Smooth muscle cell (in vitro differentiated cells): ENCODE results near the gene STOML1. TPM values are rescaled to one million over a fixed set of nuclear protein-coding genes. Genes with fewer than 3 reads are reported as not detected.

Experiments used
- DNase-seq: peaks from one replicate; lab custom pipeline; 2025; ENCODE audit not compliant: unreplicated experiment; lab: John Stamatoyannopoulos, UW
- H2AFZ ChIP-seq: fragments of 200-600 bp; sonication (generic); 2 replicates; pipeline ENCODE4 v1.6.0; 2016; ENCODE audit warnings: antibody characterized with exemption, low read depth, mild to moderate bottlenecking
- H3F3A ChIP-seq: fragments of 200-600 bp; sonication (generic); 2 replicates; pipeline ENCODE4 v1.6.0; 2017; ENCODE audit warnings: antibody characterized with exemption, low read depth
- H3K27ac ChIP-seq: fragments of 200-600 bp; sonication (generic); 2 replicates; pipeline ENCODE4 v1.5.1; 2016; ENCODE audit warnings: low read depth, mild to moderate bottlenecking
- H3K27me3 ChIP-seq: fragments of 200-600 bp; sonication (generic); 2 replicates; pipeline ENCODE4 v1.6.1; 2016; ENCODE audit warnings: low read depth, mild to moderate bottlenecking
- H3K36me3 ChIP-seq: fragments of 200-600 bp; sonication (generic); 2 replicates; pipeline ENCODE4 v1.5.1; 2016; ENCODE audit warnings: low read depth
- H3K4me1 ChIP-seq: fragments of 200-600 bp; sonication (generic); 2 replicates; pipeline ENCODE4 v1.5.1; 2016; ENCODE audit warnings: low read depth
- H3K4me2 ChIP-seq: fragments of 200-600 bp; sonication (generic); 2 replicates; pipeline ENCODE4 v1.6.0; 2016; ENCODE audit warnings: mild to moderate bottlenecking
- H3K4me3 ChIP-seq: fragments of 200-600 bp; sonication (generic); 2 replicates; pipeline ENCODE4 v1.5.1; 2016; ENCODE audit warnings: mild to moderate bottlenecking
- H3K79me2 ChIP-seq: fragments of 200-600 bp; sonication (generic); 2 replicates; pipeline ENCODE4 v1.6.0; 2016; ENCODE audit warnings: low read depth, mild to moderate bottlenecking
- H3K9ac ChIP-seq: fragments of 200-600 bp; sonication (generic); 2 replicates; pipeline ENCODE4 v1.6.0; 2016; ENCODE audit warnings: low read depth
- H3K9me3 ChIP-seq: fragments of 200-600 bp; sonication (generic); replicated peaks from 2 replicates; pipeline ENCODE4 v1.5.1; 2016; ENCODE audit warnings: low read depth
- H4K20me1 ChIP-seq: fragments of 200-600 bp; sonication (generic); 2 replicates; pipeline ENCODE4 v1.6.0; 2016; ENCODE audit warnings: low read depth
- WGBS: methylation state at CpG from one replicate; pipeline ENCODE4 v1.1.7; 2016; ENCODE audit warnings: low lambda C conversion rate; 5-methylcytosine and 5-hydroxymethylcytosine counted together
- polyA plus RNA-seq: library from polyadenylated mRNA; unstranded; fragments of >200 nt; fragmentation: Nextera tagmentation; extraction: Ambion mirVana; gene quantifications from 2 replicates; pipeline ENCODE4 v1.2.1, GENCODE V29; 2016
- total RNA-seq: library from RNA; depleted of rRNA; stranded (reverse); fragments of >200 nt; gene quantifications from 2 replicates; pipeline ENCODE4 v1.2.3, GENCODE V29; 2014
- TF ChIP-seq, protein P1 (sequence below): fragments of 200-600 bp; sonication (generic); IDR thresholded peaks from 2 replicates; pipeline ENCODE4 v1.5.1; 2017; ENCODE audit warnings: borderline replicate concordance, mild to moderate bottlenecking, antibody characterized with exemption; ENCODE audit not compliant: insufficient read depth, poor library complexity, severe bottlenecking

Gene STOML1
- total and polyA plus RNA-seq, 2 experiments from 2014 or later, result 12.4 to 27.5 TPM

- H3K9me3 ChIP-seq, result no peaks in the 10 kb centered on the region
- DNase-seq, result no peak
- H3K79me2 ChIP-seq, result peaks cover 5% of the 10 kb centered on the region
- no peaks in the 10 kb centered on the region for H4K20me1 ChIP-seq
- H3K27ac ChIP-seq, result peak overlapping the region; percentile 89
- peak overlapping the region; percentile 66 for H3K4me2 ChIP-seq
- H3K27me3 ChIP-seq, result no peaks in the 10 kb centered on the region
- TF ChIP-seq, protein P1, sequence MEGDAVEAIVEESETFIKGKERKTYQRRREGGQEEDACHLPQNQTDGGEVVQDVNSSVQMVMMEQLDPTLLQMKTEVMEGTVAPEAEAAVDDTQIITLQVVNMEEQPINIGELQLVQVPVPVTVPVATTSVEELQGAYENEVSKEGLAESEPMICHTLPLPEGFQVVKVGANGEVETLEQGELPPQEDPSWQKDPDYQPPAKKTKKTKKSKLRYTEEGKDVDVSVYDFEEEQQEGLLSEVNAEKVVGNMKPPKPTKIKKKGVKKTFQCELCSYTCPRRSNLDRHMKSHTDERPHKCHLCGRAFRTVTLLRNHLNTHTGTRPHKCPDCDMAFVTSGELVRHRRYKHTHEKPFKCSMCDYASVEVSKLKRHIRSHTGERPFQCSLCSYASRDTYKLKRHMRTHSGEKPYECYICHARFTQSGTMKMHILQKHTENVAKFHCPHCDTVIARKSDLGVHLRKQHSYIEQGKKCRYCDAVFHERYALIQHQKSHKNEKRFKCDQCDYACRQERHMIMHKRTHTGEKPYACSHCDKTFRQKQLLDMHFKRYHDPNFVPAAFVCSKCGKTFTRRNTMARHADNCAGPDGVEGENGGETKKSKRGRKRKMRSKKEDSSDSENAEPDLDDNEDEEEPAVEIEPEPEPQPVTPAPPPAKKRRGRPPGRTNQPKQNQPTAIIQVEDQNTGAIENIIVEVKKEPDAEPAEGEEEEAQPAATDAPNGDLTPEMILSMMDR, result no peak
- H3K9ac ChIP-seq, result peak overlapping the region; percentile 20
- H3K36me3 ChIP-seq, result no peaks in the 10 kb centered on the region
- no peak overlapping the region for H2AFZ ChIP-seq
- peaks cover 8% of the 10 kb centered on the region for H3F3A ChIP-seq
- no peak overlapping the region for H3K4me3 ChIP-seq
- 98% methylated on average over 13 of the region's 13 CpGs for WGBS
- peaks cover 5% of the 10 kb centered on the region for H3K4me1 ChIP-seq
These were observed 3.6 kb downstream of the STOML1 start for GRCh38 chr15:73988445-73988969.

- Histone ChIP-seq H3K27me3 (no peaks in the 10 kb centered on the region), H3K27ac (peak overlapping the region; percentile 89), H3K9me3 (no peaks in the 10 kb centered on the region), H3K9ac (no peak overlapping the region), H2AFZ (no peak overlapping the region), H3F3A (peaks cover 8% of the 10 kb centered on the region), H3K36me3 (no peaks in the 10 kb centered on the region), H3K79me2 (peaks cover 5% of the 10 kb centered on the region), H3K4me3 (no peak overlapping the region), H3K4me2 (peak overlapping the region; percentile 66), H3K4me1 (peaks cover 5% of the 10 kb centered on the region), H4K20me1 (no peaks in the 10 kb centered on the region)
- 82% methylated on average over 9 of the region's 9 CpGs for WGBS
- DNase-seq, result no peak
- TF ChIP-seq, protein P1, result no peak
These were observed 4.2 kb downstream of the STOML1 start for GRCh38 chr15:73987681-73988444.

- H3K4me1 ChIP-seq, result peaks cover 5% of the 10 kb centered on the region
These were observed 4.8 kb downstream of the STOML1 start for GRCh38 chr15:73987250-73987649.

More at GRCh38 chr15:73987250-73987649, 4.8 kb downstream of the STOML1 start:
- Histone ChIP-seq H2AFZ (no peak overlapping the region), H3K4me3 (no peak overlapping the region), H4K20me1 (no peaks in the 10 kb centered on the region), H3K9me3 (no peaks in the 10 kb centered on the region), H3K4me2 (no peak overlapping the region), H3K27me3 (no peaks in the 10 kb centered on the region), H3K27ac (peak overlapping the region; percentile 89), H3K79me2 (peaks cover 5% of the 10 kb centered on the region), H3K9ac (no peak overlapping the region), H3F3A (peaks cover 8% of the 10 kb centered on the region), H3K36me3 (no peaks in the 10 kb centered on the region)
- TF ChIP-seq, protein P1, result no peak
- no peak for DNase-seq
- 92% methylated on average over 4 of the region's 4 CpGs for WGBS
